ENCODE data around the gene FOXP1. TPM values are rescaled to one million over a fixed set of nuclear protein-coding genes. Genes with fewer than 3 reads are reported as not detected.

Gene FOXP1
- total and polyA plus RNA-seq, 2 experiments from 2014 or later, result 121 to 132 TPM

- H3K9me3 ChIP-seq (ENCODE audit: low read depth), result no peaks in the 10 kb centered on the region
- no peak overlapping the region for H3K4me3 ChIP-seq
- H3K27ac ChIP-seq, result no peak overlapping the region
- no peaks in the 10 kb centered on the region for H3K4me1 ChIP-seq (ENCODE audit: low read depth)
- no peaks in the 10 kb centered on the region for H3K36me3 ChIP-seq
- H3K27me3 ChIP-seq, result no peaks in the 10 kb centered on the region
- no peak for DNase-seq (ENCODE audit: low read depth in 1 of 2, low spot score in 1 of 2)
- no peak for TF ChIP-seq CTCF (IDR thresholded peaks at IDR 0.05; ENCODE audit: low read depth, low read length)
Measured at GRCh38 chr3:70919091-70919490, 664.4 kb downstream of the FOXP1 start.

GRCh38 chr3:70916375-70917055, 667.0 kb downstream of the FOXP1 start:
- DNase-seq (ENCODE audit: low read depth in 1 of 2, low spot score in 1 of 2), result no peak
- Histone ChIP-seq H3K4me3 (no peak overlapping the region), H3K9me3 (ENCODE audit: low read depth) (no peaks in the 10 kb centered on the region), H3K4me1 (ENCODE audit: low read depth) (no peaks in the 10 kb centered on the region), H3K27me3 (no peaks in the 10 kb centered on the region), H3K36me3 (no peaks in the 10 kb centered on the region), H3K27ac (no peak overlapping the region)
- TF ChIP-seq CTCF (IDR thresholded peaks at IDR 0.05; ENCODE audit: low read depth, low read length), result no peak

GRCh38 chr3:70914862-70915261, 668.7 kb downstream of the FOXP1 start:
- no peak overlapping the region for H3K4me3 ChIP-seq
- H3K4me1 ChIP-seq (ENCODE audit: low read depth), result no peaks in the 10 kb centered on the region
- DNase-seq (ENCODE audit: low read depth in 1 of 2, low spot score in 1 of 2), result peak in 1 of 2 donors; percentile 37
- H3K27ac ChIP-seq, result no peak overlapping the region
- no peaks in the 10 kb centered on the region for H3K27me3 ChIP-seq
- H3K9me3 ChIP-seq (ENCODE audit: low read depth), result no peaks in the 10 kb centered on the region
- no peak for TF ChIP-seq CTCF (IDR thresholded peaks at IDR 0.05; ENCODE audit: low read depth, low read length)
- H3K36me3 ChIP-seq, result no peaks in the 10 kb centered on the region

- H3K4me1 ChIP-seq (ENCODE audit: low read depth), result no peaks in the 10 kb centered on the region
- H3K9me3 ChIP-seq (ENCODE audit: low read depth), result no peaks in the 10 kb centered on the region
- no peaks in the 10 kb centered on the region for H3K36me3 ChIP-seq
- no peak for TF ChIP-seq CTCF (IDR thresholded peaks at IDR 0.05; ENCODE audit: low read depth, low read length)
- H3K27ac ChIP-seq, result no peak overlapping the region
- DNase-seq (ENCODE audit: low read depth in 1 of 2, low spot score in 1 of 2), result no peak
- no peaks in the 10 kb centered on the region for H3K27me3 ChIP-seq
- no peak overlapping the region for H3K4me3 ChIP-seq
Measured at GRCh38 chr3:70911719-70912118, 671.8 kb downstream of the FOXP1 start.

GRCh38 chr3:70905491-70905890, 678.0 kb downstream of the FOXP1 start:
- TF ChIP-seq CTCF (IDR thresholded peaks at IDR 0.05; ENCODE audit: low read depth, low read length), result no peak
- H3K36me3 ChIP-seq, result no peaks in the 10 kb centered on the region
- H3K4me1 ChIP-seq (ENCODE audit: low read depth), result no peaks in the 10 kb centered on the region
- no peak overlapping the region for H3K27ac ChIP-seq
- no peak for DNase-seq (ENCODE audit: low read depth in 1 of 2, low spot score in 1 of 2)
- H3K27me3 ChIP-seq, result no peaks in the 10 kb centered on the region
- no peaks in the 10 kb centered on the region for H3K9me3 ChIP-seq (ENCODE audit: low read depth)
- H3K4me3 ChIP-seq, result no peak overlapping the region

Other genes with a start within 250 kb of the FOXP1 start
- gene EIF4E3, start 141.7 kb upstream of the FOXP1 start, total RNA-seq, result 1.6 and 4.3 TPM in 2 replicates
- gene EIF4E3, start 141.7 kb upstream of the FOXP1 start, polyA plus RNA-seq, result 10.5 and 10.8 TPM in 2 replicates
- gene GPR27, start 170.1 kb upstream of the FOXP1 start, total RNA-seq, result 10.6 and 12.9 TPM in 2 replicates
- gene GPR27, start 170.1 kb upstream of the FOXP1 start, polyA plus RNA-seq, result 23.8 and 27.2 TPM in 2 replicates
- not detected in 2 replicates for gene PROK2, start 201.4 kb upstream of the FOXP1 start, total RNA-seq
- gene PROK2, start 201.4 kb upstream of the FOXP1 start, polyA plus RNA-seq, result not detected in 2 replicates

Measured in cardiac muscle cell (in vitro differentiated cells and primary cell).